MM.1S (cell line): Measurements from ENCODE around the gene DIS3L2.

Experiments
- DNase-seq: peaks from one replicate; pipeline ENCODE4 v3.0.0-alpha.2; 2015
- H2AFZ ChIP-seq: fragments of 300-600 bp; sonication (generic); 2 replicates; pipeline ENCODE4 v1.6.0; 2016; ENCODE audit warnings: antibody characterized with exemption, low read length
- H3F3A ChIP-seq: fragments of 300-600 bp; sonication (generic); 2 replicates; pipeline ENCODE4 v1.6.1; 2016; ENCODE audit warnings: mild to moderate bottlenecking, antibody characterized with exemption, low read length, moderate library complexity, mixed read lengths; ENCODE audit not compliant: insufficient read depth
- H3K27ac ChIP-seq: fragments of 300-600 bp; sonication (generic); 2 replicates; pipeline ENCODE4 v1.5.1; 2016; ENCODE audit warnings: mild to moderate bottlenecking, low read length
- H3K27me3 ChIP-seq: fragments of 300-600 bp; sonication (generic); replicated peaks from 2 replicates; pipeline ENCODE4 v1.6.0; 2016; ENCODE audit warnings: low read length; ENCODE audit not compliant: insufficient read depth
- H3K36me3 ChIP-seq: fragments of 300-600 bp; sonication (generic); replicated peaks from 2 replicates; pipeline ENCODE4 v1.6.1; 2016; ENCODE audit warnings: mild to moderate bottlenecking, low read length, mixed read lengths; ENCODE audit not compliant: insufficient read depth
- H3K4me1 ChIP-seq: fragments of 300-600 bp; sonication (generic); 2 replicates; pipeline ENCODE4 v1.6.1; 2016; ENCODE audit warnings: low read length, mixed read lengths
- H3K4me2 ChIP-seq: fragments of 300-600 bp; sonication (generic); 2 replicates; pipeline ENCODE4 v1.6.0; 2016; ENCODE audit warnings: low read depth, low read length
- H3K4me3 ChIP-seq: fragments of 300-600 bp; sonication (generic); 2 replicates; pipeline ENCODE4 v1.5.1; 2016; ENCODE audit warnings: low read length, mixed read lengths
- H3K79me2 ChIP-seq: fragments of 300-600 bp; sonication (generic); 2 replicates; pipeline ENCODE4 v1.6.1; 2016; ENCODE audit warnings: mixed run types, low read length, mixed read lengths
- H3K9ac ChIP-seq: fragments of 300-600 bp; sonication (generic); 2 replicates; pipeline ENCODE4 v1.6.1; 2016; ENCODE audit warnings: low read length, mixed read lengths
- H3K9me2 ChIP-seq: fragments of 300-600 bp; sonication (generic); replicated peaks from 2 replicates; pipeline ENCODE4 v1.6.1; 2016; ENCODE audit warnings: mild to moderate bottlenecking, low read length, mixed read lengths; ENCODE audit not compliant: insufficient read depth
- H3K9me3 ChIP-seq: fragments of 300-600 bp; sonication (generic); replicated peaks from 2 replicates; pipeline ENCODE4 v1.6.1; 2016; ENCODE audit warnings: mild to moderate bottlenecking, low read length, mixed read lengths; ENCODE audit not compliant: insufficient read depth
- H4K20me1 ChIP-seq: fragments of 300-600 bp; sonication (generic); 2 replicates; pipeline ENCODE4 v1.6.1; 2016; ENCODE audit warnings: mild to moderate bottlenecking, low read length, moderate library complexity, mixed read lengths; ENCODE audit not compliant: insufficient read depth
- EZH2 ChIP-seq: fragments of 300-600 bp; sonication (generic); optimal IDR thresholded peaks from 2 replicates; pipeline ENCODE3; 2017; ENCODE audit warnings: low read depth, mild to moderate bottlenecking, antibody characterized with exemption, low read length, mixed read lengths
- EZH2phosphoT487 ChIP-seq: fragments of 300-600 bp; sonication (generic); IDR thresholded peaks from 2 replicates; pipeline ENCODE4 v1.6.1; 2018; ENCODE audit warnings: antibody characterized with exemption, low read length
- TF ChIP-seq, protein P1 (sequence below): fragments of 300-600 bp; sonication (generic); IDR thresholded peaks from 2 replicates; pipeline ENCODE4 v1.5.1; 2016; ENCODE audit warnings: antibody characterized with exemption, low read length, mixed read lengths

The DIS3L2 gene

GRCh38 chr2:232315049-232315922 lies 353.8 kb downstream of the DIS3L2 start:
- 0 out of 2 replicates have a peak overlapping the region, but pooled peaks have one; percentile 12 for H2AFZ ChIP-seq
- peak overlapping the region; percentile 80; the same call in 1 of the 2 replicates for H3K27ac ChIP-seq
- DNase-seq: peak; percentile 79
- H3K9me3 ChIP-seq: no peaks in the 10 kb centered on the region
- H3K4me3 ChIP-seq: no peak overlapping the region
- peaks cover 22% of the 10 kb centered on the region for H3K4me1 ChIP-seq
- H3K36me3 ChIP-seq: no peaks in the 10 kb centered on the region
- H4K20me1 ChIP-seq: no peaks in the 10 kb centered on the region
- H3K9ac ChIP-seq: no peak overlapping the region; the same call in 1 of the 2 replicates
- H3F3A ChIP-seq: peaks cover 14% of the 10 kb centered on the region
- TF ChIP-seq, protein P1, sequence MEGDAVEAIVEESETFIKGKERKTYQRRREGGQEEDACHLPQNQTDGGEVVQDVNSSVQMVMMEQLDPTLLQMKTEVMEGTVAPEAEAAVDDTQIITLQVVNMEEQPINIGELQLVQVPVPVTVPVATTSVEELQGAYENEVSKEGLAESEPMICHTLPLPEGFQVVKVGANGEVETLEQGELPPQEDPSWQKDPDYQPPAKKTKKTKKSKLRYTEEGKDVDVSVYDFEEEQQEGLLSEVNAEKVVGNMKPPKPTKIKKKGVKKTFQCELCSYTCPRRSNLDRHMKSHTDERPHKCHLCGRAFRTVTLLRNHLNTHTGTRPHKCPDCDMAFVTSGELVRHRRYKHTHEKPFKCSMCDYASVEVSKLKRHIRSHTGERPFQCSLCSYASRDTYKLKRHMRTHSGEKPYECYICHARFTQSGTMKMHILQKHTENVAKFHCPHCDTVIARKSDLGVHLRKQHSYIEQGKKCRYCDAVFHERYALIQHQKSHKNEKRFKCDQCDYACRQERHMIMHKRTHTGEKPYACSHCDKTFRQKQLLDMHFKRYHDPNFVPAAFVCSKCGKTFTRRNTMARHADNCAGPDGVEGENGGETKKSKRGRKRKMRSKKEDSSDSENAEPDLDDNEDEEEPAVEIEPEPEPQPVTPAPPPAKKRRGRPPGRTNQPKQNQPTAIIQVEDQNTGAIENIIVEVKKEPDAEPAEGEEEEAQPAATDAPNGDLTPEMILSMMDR: peak; percentile 28
- TF ChIP-seq EZH2: no peak
- peak overlapping the region; percentile 49 for H3K4me2 ChIP-seq
- no peaks in the 10 kb centered on the region for H3K9me2 ChIP-seq
- H3K79me2 ChIP-seq: no peaks in the 10 kb centered on the region
- no peaks in the 10 kb centered on the region for H3K27me3 ChIP-seq

- Histone ChIP-seq H4K20me1 (no peaks in the 10 kb centered on the region), H3K27me3 (no peaks in the 10 kb centered on the region)
- no peak for DNase-seq
Measured at GRCh38 chr2:232315923-232316299, 354.4 kb downstream of the DIS3L2 start.

DNA sequence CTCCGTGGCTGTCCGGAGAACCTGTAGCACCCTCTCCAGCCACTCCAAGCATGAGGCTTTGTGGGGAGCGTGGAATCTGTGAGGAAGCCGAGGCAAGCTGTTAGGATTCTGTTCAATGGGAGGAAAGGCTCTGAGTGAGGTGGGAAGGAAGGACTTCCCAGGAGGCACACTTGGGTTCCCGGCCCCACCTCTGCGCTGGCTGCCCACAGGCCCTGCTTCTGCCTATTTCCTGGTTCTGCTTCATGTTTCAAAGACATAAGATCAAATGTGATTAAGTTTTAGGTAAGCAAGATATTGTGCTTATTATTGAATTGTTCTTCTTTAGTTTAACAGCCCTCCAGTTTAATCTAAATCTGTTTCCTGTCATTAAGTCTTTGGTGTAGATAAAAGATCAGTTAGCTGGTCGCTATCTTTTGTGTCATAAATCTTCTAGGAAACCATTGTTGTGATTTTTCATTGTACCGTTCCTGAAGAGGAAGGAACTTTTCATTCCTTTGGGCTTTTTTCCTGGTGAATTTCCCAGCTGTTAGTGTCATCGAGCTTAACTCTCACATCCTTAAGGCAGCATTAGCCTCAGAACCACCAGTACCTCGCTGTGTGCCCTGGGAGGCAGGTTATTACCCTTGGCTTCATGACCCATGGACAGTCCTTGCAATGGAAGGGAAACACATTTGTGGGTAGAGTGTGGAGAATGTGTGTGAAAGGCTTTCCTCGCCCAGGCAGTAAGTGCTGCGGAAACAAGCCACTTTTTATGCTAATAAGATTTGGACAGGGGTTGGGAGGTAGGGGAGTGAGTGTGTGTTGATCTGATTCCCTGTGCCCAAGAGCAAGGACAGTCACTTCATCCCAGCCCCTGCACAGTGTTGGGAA lies 355.2 kb downstream of the DIS3L2 start:
- Histone ChIP-seq H3K27me3 (no peaks in the 10 kb centered on the region), H3K9ac (no peak overlapping the region), H4K20me1 (no peaks in the 10 kb centered on the region), H3K36me3 (no peaks in the 10 kb centered on the region), H3K4me3 (no peak overlapping the region), H3F3A (peaks cover 14% of the 10 kb centered on the region), H3K9me2 (no peaks in the 10 kb centered on the region), H3K79me2 (no peaks in the 10 kb centered on the region), H3K4me2 (no peak overlapping the region), H3K9me3 (no peaks in the 10 kb centered on the region), H3K4me1 (peaks cover 22% of the 10 kb centered on the region), H2AFZ (no peak overlapping the region), H3K27ac (no peak overlapping the region)
- no peak for TF ChIP-seq EZH2phosphoT487
- TF ChIP-seq, protein P1: no peak
- TF ChIP-seq EZH2: no peak
- no peak for DNase-seq

More at GRCh38 chr2:232315923-232316299, 354.4 kb downstream of the DIS3L2 start:
- no peaks in the 10 kb centered on the region for H3K9me3 ChIP-seq
- peak overlapping the region; percentile 80; the same call in 1 of the 2 replicates for H3K27ac ChIP-seq
- peaks cover 22% of the 10 kb centered on the region for H3K4me1 ChIP-seq
- H3K4me2 ChIP-seq: peak overlapping the region; percentile 27; the same call in 1 of the 2 replicates
- H3K36me3 ChIP-seq: no peaks in the 10 kb centered on the region
- no peak overlapping the region for H3K4me3 ChIP-seq
- no peak overlapping the region for H3K9ac ChIP-seq
- no peaks in the 10 kb centered on the region for H3K9me2 ChIP-seq
- no peaks in the 10 kb centered on the region for H3K79me2 ChIP-seq
- TF ChIP-seq, protein P1: no peak
- TF ChIP-seq EZH2phosphoT487 (no peak), EZH2 (no peak)
- peaks cover 14% of the 10 kb centered on the region for H3F3A ChIP-seq
- 0 out of 2 replicates have a peak overlapping the region, but pooled peaks have one; percentile 12 for H2AFZ ChIP-seq
